GM18867 (cell line): ENCODE data around the gene SPEF2.
A peak's percentile ranks its signal among the peaks of the same experiment; 100 is the strongest.
"Not testable (repeated sequence)": the region's sequence is repeated elsewhere in the genome, so short reads cannot be mapped to it uniquely, and the experiment has no call there.

ENCODE experiments used
- ATAC-seq: cut with Tn5 transposase; IDR thresholded peaks from one replicate; pipeline ENCODE4 v1.9.1; 2021; ENCODE audit warnings: mild to moderate bottlenecking, moderate library complexity; ENCODE audit not compliant: unreplicated experiment

Gene SPEF2

DNA sequence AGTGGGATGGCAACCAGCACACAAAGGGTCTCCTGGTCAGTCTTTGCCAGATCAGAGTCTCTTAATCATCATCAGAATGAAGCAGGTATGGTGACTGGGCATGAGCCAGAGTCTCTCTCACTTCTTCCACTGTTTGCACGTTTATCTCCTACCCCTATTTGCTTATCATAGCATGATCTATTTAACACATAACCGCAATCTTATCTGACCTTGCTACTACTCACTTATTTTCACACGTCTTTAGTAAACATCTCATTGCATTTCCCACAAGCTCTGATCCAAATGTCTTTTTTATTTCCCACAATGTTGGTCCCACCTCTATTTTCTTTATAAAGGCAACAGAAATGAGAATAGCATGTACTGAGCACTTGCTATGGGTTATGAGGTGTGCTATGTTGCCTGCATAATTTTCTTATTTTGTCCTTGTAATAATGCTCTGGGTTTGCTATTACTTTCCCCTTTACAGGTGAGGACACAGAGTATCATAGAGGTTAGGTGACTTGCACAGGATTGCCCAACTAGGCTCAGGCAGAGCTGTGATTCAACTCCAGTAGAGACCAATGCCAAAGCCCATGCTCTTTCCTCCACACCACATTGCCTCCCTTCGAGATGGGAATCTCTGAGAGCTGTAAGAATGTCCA is 199.3 kb downstream of the SPEF2 start:
- no peak for ATAC-seq

DNA sequence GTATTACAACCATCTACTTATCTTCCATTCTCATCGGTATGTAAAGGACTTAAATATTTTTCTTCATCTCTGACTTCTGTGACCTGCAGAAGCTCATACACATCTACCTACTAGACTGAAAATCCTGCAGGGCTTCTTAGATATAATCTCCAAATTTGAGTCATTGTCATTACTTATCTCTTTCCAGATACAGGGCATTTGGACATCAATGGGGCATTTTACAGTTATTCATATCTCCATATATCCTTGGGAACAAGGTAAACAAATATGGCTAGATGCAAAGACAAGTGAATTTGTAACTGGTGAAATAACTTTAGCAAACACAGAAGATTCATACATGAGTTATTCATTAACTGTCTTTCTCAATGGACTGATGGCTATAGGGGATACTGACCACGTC is 201.4 kb downstream of the SPEF2 start:
- ATAC-seq, result no peak

DNA sequence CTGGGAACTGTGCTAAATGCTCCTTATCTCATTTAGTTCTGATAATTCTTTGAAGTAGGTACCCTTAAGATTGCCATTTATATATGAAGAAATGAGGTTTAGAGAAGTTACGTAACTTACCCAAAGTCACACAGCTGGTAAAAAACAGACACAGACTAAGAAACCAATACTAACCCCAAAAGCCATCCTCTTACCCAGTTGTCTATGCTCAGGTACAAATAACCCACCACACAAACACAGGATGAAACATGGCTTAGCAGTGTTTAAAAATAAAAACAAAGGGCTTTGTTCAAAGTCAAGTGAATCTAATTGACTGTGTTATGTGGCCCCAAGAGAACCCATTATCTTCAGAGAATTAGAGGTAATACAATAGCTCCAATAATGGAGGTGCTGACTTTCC is 202.0 kb downstream of the SPEF2 start:
- no peak for ATAC-seq

DNA sequence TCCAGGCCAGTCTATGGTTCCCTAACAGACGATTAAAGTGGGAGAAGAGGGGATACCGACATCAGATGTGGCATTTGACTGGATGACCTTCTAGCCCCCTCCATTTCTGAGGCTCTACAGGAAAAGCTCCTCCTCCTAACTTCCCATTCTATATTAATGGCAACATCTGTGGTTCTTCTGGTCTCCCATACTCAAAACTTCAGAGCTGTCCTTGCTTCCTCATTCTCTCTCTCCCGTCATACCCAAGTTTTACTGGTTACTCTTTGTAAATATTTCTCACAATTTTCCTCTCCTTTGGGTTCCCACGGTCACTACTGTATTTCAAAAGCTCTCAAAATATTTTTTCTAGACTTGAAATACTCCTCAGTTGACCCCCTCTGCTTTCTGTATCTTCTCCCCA is 203.1 kb downstream of the SPEF2 start:
- ATAC-seq, result no peak

DNA sequence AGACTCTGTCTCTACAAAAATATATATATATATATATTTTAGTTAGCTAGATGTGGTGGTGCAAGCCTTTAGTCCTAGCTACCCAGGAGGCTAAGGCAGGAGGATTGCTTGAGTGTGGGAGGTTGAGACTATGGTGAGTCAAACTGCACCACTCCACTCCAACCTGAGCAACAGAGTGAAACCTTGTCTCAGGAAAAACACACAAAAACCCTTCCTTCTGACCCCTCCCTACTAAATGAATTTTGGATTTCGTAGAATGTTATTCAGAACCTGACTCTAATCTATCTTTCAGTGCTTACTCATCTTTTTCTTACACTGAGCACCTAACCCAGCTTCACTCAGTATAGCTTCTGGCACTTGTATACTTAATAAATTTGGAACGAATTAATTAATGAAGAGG is 203.8 kb downstream of the SPEF2 start:
- no peak for ATAC-seq

DNA sequence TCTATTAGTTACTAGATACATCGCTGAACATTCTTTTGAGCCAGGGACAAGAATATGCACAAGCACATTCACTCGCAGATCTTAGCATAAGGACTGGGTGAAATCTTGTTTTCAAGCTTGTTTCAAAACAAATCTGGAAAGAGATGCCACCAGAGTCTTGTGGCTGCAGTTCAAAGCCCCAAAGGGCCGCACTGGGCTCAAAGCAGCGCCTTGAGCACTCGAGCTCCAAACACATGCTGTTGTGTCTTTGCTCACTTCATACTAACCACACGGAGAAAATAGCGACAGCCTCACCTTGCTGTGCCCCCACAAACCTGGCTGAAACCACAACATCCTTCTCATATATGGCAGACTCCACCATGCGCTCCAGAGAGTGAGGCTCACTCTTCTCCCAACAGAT is 204.8 kb downstream of the SPEF2 start:
- no peak for ATAC-seq

DNA sequence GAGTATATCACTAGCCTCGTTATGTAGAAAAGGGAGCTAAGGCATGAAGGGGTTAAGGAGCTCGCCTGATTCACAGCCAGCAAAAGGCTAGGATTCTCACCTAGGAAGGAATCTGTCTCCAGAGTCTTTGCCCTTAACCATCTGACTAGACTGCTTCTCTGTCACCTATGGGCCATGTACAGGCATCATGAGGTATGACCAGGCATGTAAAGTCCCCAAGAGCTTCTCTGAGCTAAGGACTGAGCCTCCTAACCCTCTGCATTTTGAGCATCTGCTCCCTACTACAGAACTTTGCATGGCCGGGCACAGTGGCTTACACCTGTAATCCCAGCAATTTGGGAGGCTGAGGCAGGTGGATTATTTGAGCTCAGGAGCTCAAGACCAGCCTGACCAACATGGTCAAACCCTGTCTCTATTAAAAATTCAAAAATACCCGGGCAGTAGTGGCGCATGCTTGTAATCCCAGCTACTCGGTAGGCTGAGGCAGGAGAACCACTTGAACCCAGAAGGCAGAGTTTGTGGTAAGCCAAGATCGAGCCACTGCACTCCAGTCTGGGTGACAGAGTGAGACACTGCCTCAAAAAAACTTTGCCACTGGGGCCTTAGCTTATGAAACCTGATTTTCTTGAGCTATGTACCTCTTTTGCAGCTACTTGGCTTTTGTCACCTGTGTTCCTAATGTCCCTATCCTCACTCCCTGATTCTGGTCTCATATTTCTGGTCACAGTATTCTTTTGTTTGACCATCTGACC is 205.9 kb downstream of the SPEF2 start:
- no peak for ATAC-seq

DNA sequence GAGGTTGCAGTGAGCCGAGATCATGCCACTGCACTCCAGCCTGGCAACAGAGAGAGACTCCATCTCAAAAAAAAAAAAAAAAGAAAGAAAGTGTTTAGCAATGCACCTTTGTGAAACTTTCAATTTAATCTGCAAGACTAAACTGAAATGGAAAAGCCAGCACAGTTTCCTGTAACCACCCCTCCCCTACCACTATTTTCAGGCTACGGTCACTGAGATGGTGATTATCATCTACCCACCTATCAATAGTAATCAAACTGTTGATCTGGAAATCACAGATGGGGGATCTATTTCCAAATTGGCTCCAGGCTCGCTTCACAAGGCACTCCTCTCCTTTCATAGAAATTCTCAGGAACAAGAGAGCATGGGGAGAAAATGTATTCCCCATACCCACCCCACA is 208.4 kb downstream of the SPEF2 start:
- no peak for ATAC-seq

DNA sequence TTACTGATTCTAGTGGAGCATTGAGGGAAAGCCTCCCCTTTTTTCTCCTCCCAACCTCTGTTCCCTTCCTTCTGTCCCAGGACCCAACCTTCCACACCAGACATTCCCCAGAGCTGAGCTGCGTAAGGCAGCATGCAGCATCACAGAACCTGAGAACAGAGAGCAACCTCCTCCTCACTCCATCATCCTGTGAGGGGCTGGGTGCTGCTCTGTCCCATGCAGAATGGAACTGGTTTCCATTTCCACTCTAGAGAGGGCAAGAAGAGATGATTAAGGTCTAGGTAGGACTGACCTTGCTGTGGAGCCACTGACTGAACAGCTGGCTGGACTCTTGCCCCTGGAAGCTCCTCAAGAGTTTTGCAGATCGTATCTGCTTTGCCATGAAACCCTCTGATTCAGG is 208.9 kb downstream of the SPEF2 start:
- no peak for ATAC-seq

DNA sequence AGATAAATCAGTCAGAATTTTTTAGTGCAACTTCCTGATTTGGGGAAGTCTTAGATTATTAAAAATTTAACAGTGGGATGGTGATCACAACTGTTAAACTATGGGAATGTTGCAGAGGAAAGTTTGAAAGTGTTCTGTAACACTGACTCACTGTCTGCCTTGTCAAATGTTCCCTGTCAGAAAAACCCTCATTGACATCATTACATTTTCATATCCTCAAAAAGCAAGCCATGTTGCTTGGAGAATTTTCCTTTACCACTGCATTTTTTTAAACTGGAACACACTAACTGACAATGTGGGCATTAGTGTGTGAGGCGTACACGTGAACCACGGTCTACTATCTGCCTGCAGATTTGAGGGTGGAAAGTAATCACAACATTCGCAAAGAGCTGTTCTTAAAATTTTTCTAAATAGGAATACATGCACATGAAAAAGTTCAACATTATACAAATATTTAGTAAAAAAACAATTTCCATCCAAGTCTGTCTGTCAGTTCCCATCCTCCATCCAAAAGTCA is 210.5 kb downstream of the SPEF2 start:
- no peak for ATAC-seq

DNA sequence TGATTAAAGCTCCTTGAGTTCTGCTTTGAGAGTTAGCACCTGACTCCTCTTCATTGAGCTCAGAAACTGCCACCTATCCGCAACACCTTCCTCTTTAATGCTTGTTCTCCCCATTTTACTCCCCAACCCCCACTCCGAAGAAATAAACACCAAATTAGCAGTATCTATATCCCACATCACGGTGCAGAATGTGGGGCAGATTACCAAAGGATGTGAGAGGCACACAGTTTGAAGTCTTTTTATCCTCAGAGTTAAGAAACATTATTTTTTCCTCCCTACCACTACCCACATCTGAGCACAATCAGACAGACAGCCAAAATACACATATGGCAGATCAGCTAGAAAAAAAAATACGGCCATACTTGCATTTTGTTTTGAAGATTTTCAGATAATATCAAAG is 212.9 kb downstream of the SPEF2 start:
- no peak for ATAC-seq

DNA sequence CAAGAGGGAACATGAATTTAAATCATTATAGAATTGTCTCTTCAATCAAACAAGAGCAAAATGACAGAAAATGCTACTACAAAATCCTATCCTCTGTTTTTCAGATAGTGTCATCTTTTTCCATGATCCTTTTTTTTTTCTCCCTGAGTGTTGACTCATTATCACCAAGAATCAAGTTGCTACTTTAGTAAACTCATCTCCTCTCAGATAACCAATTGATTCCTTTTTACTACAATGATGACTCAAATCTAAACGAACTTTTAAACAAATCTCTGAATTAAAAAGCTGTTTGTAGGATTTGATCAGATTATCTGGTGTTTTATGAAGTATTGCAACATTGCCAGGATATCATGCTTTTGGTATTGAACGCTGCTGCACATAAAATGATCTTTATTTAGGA is 215.1 kb downstream of the SPEF2 start:
- no peak for ATAC-seq

DNA sequence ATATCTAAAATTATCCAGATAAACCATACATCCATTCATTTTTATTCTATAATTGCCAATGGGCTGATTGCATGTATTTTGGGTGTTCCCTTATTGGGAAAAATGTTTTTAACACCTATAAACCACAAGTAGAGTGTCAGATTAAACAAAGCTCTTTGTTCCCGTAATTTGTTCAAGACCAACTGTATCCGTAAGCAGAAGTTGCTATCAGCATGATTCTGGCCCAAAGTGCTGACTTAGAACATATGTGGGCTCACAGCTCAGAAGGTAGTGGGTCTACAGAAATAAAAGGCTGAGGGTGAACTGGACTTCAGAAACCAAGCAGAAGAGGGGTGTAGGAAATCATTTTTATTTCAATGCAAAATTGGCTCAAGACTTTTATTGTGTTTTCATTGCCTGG is 215.6 kb downstream of the SPEF2 start:
- ATAC-seq, result no peak

DNA sequence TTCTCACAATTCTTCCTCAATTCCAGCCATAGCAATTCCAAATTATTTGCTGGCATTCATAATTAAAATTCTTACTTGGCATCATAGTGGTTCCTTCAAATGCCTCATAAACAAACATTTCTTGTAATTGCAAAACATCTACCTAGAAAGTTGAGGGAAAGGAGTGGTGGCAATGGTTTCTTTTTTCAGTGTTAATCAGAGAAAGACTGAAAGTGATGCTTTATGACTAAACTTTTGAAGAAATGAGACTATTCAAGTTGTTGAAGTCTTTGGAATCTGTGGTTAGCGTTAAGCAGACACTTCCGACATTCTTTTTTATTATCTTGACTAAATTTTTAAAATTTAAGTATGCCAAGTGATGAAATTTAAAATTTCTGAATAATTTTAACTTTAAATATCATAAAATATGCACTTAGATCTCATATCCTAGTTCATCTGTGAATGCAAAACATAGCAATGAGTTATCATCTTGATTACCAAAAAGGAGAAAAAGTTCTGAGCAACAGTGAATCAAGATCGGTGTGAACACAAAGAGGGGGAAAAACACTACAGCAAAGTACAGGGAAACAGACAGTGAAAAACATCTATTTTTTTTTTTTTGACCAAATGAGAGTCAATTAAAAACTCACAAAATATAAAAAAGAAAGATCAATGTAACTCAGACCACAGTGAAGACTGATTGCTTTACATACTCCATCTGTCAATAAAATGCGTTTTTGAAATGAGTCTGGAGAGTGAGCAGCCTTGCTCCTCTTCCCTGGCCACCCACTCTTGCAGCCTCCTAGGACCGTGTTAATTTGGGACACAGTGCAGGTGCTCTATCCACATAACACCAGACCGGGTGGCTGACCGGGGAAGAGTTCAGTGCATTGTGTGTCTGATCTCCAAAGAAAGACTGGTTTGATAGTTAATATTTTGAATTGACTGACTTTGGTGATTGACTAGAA is 218.4 kb downstream of the SPEF2 start:
- peak; percentile 74 for ATAC-seq

DNA sequence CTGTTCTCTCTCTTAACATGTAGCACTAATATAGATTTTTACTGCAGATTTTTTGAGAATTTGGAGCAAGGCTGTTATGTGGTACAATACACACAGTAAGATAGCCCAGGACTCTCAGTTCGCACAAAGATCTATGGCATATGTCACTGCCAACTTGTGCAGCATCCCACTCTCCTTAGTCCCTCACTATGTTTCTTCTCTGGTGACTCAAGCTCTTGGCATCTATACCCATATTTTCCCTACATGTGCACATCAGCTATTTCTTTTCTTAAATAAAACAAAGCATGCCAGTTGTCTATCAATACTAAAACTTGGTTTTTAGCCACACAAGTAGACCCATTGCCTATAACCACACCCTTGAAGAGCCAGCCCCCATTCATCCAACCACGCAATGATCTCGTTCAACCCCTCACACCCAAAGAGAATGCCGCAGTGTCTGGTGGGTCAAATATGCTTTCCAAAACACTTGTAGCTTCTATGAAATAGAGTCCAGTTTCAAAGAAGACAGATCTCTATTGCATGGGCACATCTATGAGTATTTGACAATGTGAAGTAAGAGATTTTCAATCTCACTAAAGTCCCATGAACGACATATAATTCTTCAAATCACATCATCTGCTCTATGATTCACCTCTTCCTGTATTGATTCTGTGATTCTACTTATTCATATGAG is 220.8 kb downstream of the SPEF2 start:
- no peak for ATAC-seq

DNA sequence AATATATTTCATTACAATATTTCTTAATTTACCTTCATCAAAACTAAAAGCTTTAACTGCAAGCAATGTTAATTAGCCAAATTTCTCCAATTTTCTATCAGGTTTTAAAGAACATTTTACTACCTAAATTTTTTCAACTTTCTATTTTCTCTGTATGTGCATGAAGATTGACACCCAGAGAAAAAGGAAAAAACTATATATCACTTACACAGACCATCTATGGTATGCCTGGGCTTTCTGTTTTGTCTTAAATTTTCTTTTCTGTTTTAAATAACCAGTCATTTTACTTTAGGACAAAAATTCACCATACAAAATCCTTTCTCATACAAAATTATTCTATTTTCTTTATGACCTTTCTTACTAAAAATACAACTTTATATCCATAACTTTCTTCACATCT is 225.2 kb downstream of the SPEF2 start:
- no peak for ATAC-seq

DNA sequence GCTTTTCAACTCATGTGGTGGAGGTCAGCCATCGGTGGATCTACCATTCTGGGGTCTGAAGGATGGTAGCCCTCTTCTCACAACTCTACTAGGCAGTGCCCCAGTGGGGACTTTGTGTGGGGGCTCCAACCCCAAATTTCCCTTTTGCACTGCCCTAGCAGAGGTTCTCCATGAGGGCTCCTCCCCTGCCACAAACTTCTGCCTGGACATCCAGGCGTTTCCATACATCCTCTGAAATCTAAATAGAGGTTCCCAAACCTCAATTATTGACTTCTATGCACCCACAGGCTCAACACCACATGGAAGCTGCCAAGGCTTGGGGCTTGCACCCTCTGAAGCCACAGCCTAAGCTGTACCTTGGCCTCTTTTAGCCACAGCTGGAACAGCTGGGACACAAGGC is 227.8 kb downstream of the SPEF2 start:
- ATAC-seq, result not testable (repeated sequence)

DNA sequence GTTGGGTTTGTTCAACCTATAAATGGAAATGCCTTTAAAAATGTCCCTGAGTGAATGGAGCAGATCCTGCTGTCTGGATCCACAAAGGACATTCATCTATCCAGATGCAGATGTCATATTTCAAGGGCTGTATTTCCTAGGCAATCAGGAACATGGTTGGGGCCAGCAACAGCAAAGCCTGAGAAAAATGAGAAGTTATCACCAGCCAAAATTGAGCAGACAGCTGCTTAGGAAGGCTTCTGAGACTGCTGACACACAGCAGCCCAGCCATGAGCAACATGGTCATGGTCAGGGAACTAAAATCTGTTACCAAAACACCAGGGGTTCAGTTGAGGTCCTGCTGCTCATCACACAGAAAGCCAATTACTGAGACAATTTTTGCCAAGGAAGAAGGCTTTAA is 229.8 kb downstream of the SPEF2 start:
- ATAC-seq, result no peak

DNA sequence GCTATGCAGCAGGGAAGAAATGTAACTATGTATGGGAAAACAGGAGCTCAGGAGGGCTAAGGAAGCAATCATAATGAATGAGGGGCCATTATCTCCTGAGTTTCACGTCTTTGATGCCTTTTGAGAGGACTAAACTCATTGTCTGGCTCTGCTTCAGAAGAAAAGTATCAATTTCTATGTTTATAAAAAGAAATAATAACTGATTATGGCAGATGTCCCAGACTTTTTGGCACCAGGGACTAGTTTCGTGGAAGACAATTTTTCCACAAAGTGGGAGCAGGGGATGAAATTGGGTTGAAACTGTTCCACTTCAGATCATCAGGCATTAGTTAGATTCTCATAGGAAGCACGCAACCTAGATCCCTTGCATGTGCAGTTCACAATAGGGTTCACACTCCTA is 230.3 kb downstream of the SPEF2 start:
- no peak for ATAC-seq

DNA sequence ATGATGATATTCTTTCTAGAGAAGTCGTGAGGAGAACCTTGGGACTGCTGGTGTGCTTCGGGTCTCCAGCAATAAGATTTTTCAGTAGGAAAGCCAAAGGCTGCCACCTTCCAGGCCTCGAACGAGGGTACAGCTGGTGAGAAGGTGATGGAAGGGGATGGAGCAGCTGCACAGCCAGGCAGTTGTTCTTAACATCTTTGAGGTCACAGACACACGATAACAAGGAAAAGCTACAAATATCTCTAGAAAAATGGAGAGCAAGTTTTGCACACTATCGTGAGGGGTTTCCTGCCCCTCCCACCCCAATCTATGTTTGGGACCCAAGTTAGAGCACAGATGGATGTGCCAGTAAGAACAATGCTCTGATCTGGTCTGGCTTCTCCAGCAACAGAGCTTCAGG is 232.2 kb downstream of the SPEF2 start:
- ATAC-seq, result no peak
